RCC 7860 (cell line): ENCODE measurements around the gene TENM3.

Experiments
- DNase-seq: peaks from one replicate; pipeline ENCODE4 v3.0.0-alpha.2; 2015; ENCODE audit warnings: low spot score
- FAIRE-seq: peaks from 2 replicates; lab custom pipeline; 2012; peaks lifted over from hg19 to GRCh38; lab: Jason Lieb, UNC

Gene TENM3

DNA sequence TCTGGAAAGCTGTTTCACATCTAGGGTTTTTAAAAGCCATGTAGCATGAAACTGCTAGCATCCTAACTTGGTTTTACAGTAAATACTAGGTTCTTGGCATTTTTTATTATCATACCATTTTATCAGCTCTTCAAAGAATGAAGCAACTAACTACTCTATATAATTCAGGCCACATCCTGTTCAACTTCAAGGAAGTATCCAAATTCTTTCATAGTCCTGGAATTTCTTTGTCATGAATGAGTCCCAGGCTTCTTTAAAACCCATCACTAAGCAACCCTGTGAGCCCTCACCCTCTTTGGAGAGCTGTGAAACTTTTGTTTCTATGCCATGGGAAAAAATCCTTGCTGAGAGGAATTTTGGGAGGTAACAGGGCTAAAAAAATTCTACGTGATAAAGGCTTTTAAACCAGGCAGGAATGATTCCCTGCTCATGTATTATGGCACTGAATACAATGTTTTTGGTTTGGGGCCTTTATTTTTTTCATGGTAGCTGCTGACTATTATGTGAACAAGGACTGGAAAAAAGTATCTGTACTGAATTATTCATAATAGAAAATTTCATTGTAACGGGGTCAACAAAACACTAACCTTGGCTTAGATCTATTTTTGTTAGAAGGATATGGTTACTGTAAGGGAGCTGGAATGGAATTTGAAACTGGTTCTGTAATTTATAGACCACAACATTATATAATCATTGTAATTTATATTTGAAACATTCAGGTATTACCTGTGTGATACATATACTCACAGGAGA is 509.1 kb downstream of the TENM3 start:
- no peak for DNase-seq
- no peak for FAIRE-seq

GRCh38 chr4:182754895-182755294 is 511.7 kb downstream of the TENM3 start:
- FAIRE-seq (no peak), DNase-seq (no peak)

DNA sequence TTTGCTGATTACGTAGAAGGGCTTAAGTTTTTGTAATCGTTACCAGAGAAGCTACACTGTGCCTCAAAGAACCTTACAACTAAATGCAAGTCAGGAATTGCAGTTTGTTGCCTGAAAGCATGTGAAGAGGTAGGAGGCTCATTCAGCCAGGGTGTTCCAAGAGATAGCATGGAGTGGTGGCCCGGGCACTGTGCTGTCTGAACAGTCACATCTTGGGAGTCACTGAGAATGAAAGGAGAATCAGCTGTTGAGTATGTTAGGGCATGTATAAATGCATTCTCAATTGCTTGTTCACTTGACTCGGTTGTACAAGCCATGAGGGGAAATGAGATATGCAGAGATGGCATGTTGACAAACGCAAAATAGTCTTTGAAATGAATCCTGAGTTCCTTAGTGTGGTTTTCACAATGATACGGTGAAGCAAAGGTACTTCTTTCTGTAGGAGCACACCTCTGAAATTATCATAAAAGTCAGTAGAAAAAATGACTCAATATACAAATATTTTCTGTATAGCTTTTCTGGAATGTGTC is 513.0 kb downstream of the TENM3 start:
- DNase-seq (no peak), FAIRE-seq (no peak)

GRCh38 chr4:182758273-182758672 is 515.1 kb downstream of the TENM3 start:
- FAIRE-seq = no peak
- no peak for DNase-seq

- no peak for DNase-seq
- no peak for FAIRE-seq
Observed at GRCh38 chr4:182760551-182761043, 517.4 kb downstream of the TENM3 start.

- FAIRE-seq (no peak), DNase-seq (no peak)
Observed at GRCh38 chr4:182764137-182764536, 520.9 kb downstream of the TENM3 start.

- no peak for DNase-seq
- no peak for FAIRE-seq
Observed at GRCh38 chr4:182764642-182765041, 521.4 kb downstream of the TENM3 start.

DNA sequence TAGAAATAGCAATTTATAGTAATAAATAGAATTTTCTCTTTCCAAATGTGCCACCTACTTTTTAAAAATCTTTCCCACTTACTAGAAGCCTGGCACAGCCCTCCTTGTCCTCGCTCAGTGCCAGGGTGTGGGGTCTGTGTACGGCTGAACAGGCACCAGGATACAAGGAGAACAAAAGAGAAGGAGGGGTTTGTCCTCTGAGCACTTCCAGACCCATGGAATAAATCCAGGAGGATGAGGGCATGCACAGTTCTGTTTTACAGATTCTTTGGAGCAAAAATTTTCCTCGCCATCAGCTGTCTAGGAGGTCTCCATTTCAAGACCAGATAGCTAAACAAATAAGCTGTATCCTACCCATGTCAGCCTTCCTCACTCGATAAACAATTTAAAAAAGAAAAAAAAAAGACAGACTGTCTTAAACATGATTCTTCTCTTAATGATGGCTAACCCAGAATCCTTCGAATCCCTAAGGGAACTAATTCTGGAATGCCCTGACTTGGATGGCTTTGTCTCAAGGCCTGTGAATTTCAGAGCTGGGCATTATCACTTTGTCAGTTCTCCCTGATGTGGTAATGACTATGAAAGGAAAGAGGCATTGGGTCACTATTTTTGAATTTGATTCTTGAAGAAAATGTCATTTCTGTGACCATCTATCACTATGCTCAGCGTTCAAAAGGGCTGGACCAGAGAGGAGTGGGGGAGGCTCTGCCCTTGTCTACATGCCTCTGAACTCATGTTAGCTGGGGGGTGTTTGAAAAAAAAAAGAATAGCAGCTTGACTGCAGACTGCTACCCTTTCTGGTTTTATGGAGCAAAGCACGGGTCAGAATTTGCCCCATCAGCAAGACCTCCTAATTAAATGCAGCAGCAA is 523.0 kb downstream of the TENM3 start:
- FAIRE-seq (no peak), DNase-seq (no peak)

- no peak for FAIRE-seq
- no peak for DNase-seq
Observed at GRCh38 chr4:182766857-182767250, 523.7 kb downstream of the TENM3 start.

DNA sequence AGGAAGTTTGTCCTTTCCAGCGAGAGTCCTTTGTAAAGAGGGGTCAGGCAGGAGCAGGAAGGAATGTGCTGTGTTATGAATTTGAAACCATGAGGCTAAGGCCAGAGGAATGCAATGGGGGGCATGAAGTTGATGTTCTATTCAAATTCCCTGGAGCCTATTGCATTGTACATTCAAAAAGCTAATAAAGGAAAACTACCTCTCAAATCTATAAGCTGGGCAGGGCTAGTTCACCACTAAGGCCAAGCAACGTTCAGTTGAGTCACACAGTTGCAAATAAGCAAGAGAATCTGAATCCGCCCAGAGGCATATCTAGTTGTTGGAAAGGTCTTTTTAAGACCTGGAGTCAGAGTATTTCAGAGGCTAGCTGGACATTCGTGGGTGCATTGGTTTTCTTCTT is 525.6 kb downstream of the TENM3 start:
- no peak for DNase-seq
- FAIRE-seq = no peak

GRCh38 chr4:182770259-182770995 is 527.2 kb downstream of the TENM3 start:
- no peak for FAIRE-seq
- DNase-seq = no peak

- DNase-seq (no peak), FAIRE-seq (no peak)
Observed at GRCh38 chr4:182770996-182771514, 527.9 kb downstream of the TENM3 start.

DNA sequence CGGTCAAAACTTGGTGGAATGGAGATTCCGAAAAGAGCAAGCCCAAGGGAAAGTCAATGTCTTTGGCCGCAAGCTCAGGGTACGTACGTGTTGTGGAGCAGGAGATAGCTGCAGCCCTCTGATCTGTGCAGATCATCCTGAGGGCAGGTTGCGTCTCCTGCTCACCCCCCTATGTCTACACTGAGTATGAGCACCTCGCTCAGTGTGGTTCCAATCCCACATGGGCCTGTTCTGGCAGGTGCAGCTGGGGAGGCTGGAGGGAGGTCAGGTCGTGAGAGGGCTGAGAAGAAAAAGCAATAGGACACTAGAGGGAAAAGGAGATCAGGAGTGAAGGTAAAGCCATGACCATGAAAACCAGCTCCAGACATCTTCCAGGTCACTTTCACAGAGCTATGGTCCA is 531.9 kb downstream of the TENM3 start:
- FAIRE-seq = no peak

DNA sequence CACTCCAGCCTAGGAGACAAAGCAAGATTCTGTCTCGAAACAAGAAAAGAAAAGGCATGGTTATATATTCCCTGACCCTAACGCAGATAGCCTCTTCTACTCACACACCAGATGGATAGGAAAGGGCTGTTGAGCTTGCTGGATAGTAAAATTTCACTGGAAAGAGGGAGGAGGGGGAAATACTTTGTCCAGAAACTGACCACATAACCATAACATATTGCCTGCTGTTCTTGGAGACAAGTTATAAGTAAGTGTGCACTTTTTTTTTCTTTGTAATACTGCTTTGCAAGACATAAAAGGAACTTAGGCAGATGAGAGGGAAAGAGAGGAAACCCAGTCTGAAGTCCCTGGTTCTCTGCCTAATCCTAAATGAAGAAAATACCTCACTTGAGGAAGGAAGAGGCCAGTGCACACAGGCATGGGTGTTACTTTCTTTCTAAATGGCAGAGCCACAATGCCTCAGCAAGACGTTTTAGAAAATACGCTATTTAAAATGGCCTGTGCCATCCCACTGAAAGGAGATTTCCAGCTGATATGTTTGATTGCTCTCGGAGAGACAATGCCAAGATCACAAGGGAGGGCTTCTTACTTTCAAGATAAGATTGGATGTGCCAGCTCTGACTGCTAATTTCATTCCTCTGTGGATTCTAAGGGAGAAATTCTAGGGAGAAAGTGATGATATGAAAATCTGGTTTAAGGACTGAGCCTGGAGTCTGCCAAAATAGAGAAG is 533.3 kb downstream of the TENM3 start:
- no peak for FAIRE-seq

More for the DNA sequence above, 531.9 kb downstream of the TENM3 start:
- DNase-seq = no peak

DNA sequence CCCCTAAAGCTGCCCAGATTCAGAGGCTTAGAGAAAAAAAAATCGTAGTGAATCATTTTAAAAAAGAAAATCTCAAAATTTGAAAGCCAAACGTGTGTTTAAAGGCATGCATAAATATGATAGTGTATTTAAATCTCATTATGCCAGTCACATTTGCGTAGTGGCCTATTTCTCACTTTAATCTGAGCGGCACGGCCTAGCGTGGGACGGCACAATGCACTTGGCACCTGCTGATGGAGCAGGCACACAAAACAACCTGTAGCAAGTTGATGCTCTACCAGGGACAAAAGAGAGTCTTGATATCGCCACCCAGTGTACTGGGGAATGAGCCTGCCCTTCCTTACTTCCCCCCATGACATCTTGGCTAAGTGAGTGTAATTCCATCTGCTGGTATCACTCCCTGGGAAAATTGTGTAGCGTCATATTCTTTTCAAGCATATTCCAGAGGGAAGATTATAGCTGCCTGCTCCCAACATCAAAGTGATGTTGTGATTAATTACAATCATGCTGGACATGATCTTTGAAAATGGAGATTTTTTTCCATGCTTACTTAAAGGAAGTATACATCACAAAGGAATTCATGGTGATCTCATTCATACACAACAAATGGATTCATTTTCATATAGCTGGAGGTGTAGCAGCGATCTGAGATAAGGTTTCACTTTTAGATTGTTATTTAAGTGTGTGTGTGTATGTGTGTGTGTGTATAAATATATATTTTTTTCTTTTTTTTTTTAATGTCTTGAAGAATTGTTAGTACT is 535.2 kb downstream of the TENM3 start:
- DNase-seq = no peak
- no peak for FAIRE-seq

More for the DNA sequence above, 533.3 kb downstream of the TENM3 start:
- DNase-seq = no peak

DNA sequence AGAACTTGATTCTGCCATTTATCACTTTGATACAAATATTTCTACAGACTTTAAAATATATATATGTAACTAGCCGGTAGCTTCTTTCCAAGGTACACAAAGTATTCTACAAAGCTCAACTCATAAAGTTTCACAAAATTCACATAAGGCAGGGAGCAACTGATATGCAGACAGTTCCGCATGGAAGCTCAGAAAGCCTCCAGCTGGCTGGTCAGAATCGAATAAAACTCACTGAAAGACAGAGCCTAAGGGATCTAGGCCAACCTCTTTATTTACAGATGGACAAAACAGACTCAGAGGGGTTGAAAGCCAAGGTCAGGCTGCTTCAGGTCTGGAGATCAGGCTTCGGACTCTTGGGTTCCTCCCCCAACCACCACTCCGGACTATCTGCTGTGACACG is 543.8 kb downstream of the TENM3 start:
- FAIRE-seq = no peak

DNA sequence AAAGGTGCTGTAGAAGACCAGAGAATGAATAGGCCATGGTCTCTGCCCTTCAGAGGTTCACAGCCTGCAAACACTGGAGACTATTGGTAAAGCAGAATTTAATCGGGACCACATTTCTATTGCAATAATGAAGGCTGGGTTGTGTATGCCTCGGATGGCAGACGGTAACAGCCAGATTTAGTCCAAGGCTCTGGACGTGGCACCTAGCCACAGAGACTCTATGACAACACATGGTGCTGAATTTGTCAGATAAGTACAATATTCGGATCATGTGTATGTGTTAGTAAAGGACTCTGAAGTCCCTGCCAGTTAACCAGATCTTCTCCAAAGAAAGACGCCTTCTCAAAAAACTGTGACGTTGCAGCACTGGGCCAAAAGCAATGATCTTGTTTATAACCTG is 545.0 kb downstream of the TENM3 start:
- no peak for DNase-seq
- FAIRE-seq = no peak

More for the DNA sequence above, 543.8 kb downstream of the TENM3 start:
- no peak for DNase-seq

DNA sequence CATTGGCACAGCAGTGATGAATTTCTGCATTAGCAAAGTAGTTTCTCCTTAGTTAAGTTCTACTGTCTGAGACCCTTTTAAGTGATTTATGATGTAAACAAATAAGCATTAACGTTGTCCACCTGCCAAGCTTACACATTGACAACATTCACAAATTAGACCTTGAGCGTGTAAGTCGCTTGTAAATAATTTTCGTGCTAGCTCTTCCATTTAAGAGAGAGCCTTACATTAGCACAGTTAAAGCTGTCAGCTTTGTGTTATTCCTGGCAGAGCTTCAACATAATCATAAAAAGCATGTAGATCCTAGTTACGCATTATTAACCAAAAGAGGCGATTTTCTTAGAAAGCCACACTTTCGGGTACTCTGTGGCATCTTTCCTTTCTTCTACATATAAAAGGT is 546.3 kb downstream of the TENM3 start:
- FAIRE-seq = no peak
- no peak for DNase-seq
